ENCODE data around the gene ZNF135.

The ZNF135 gene

GRCh38 chr19:58047672-58048071 lies 11.4 kb upstream of the ZNF135 start:
- DNase-seq = no peak

GRCh38 chr19:58052256-58052655 lies 6.8 kb upstream of the ZNF135 start:
- DNase-seq = no peak

GRCh38 chr19:58053480-58054156 lies 5.5 kb upstream of the ZNF135 start:
- no peak for DNase-seq

- DNase-seq = peak; percentile 5
Measured at GRCh38 chr19:58054901-58055874, 3.9 kb upstream of the ZNF135 start.

GRCh38 chr19:58056261-58056660 lies 2.8 kb upstream of the ZNF135 start:
- no peak for DNase-seq

- DNase-seq = no peak
Measured at GRCh38 chr19:58056861-58057260, 2.2 kb upstream of the ZNF135 start.

- no peak for DNase-seq
Measured at GRCh38 chr19:58058467-58058866, 615 bp upstream of the ZNF135 start.

- DNase-seq = no peak
Measured at GRCh38 chr19:58059671-58060078, 593 bp downstream of the ZNF135 start.

GRCh38 chr19:58060231-58060630 lies 1.1 kb downstream of the ZNF135 start:
- no peak for DNase-seq

- DNase-seq = no peak
Measured at GRCh38 chr19:58063712-58064111, 4.6 kb downstream of the ZNF135 start.

- DNase-seq = no peak
Measured at GRCh38 chr19:58067240-58067912, 8.3 kb downstream of the ZNF135 start.

- no peak for DNase-seq
Measured at GRCh38 chr19:58079792-58080191, 20.7 kb downstream of the ZNF135 start.

- DNase-seq = no peak
Measured at GRCh38 chr19:58083021-58083420, 23.9 kb downstream of the ZNF135 start.

GRCh38 chr19:58084596-58085347 lies 25.7 kb downstream of the ZNF135 start:
- DNase-seq = no peak

- DNase-seq = no peak
Measured at GRCh38 chr19:58085348-58085875, 26.3 kb downstream of the ZNF135 start.

GRCh38 chr19:58086825-58087710 lies 28.0 kb downstream of the ZNF135 start:
- DNase-seq = no peak

GRCh38 chr19:58088521-58089052 lies 29.5 kb downstream of the ZNF135 start:
- DNase-seq = no peak

GRCh38 chr19:58089846-58090245 lies 30.8 kb downstream of the ZNF135 start:
- no peak for DNase-seq

GRCh38 chr19:58091251-58091995 lies 32.3 kb downstream of the ZNF135 start:
- no peak for DNase-seq

- no peak for DNase-seq
Measured at GRCh38 chr19:58093071-58093470, 34.0 kb downstream of the ZNF135 start.
